ENCODE data around the gene C5. TPM values are rescaled to one million over a fixed set of nuclear protein-coding genes. Genes with fewer than 3 reads are reported as not detected.

C5 gene
- total and polyA plus RNA-seq, 9 of the 15 experiments (the other 6 are each of a cell fraction or from before 2014, with no cell fraction given), result 0.08 to 0.91 (median 0.42) TPM

GRCh38 chr9:121098567-121099198 is 48.6 kb upstream of the C5 start:
- no peak for FAIRE-seq
- WGBS (ENCODE audit: insufficient coverage, low coverage, missing lambda C conversion rate), result 89% methylated on average over 5 of the region's 5 CpGs
- no peaks in the 10 kb centered on the region for H3K27me3 ChIP-seq (ENCODE audit: control insufficient read depth in 2 of 2, insufficient read depth in 2 of 2, low read length in 2 of 2)

More at GRCh38 chr9:121098567-121099198, 48.6 kb upstream of the C5 start:
- no peak overlapping the region for H3K4me3 ChIP-seq
- 0 out of 2 replicates have a peak, but pooled peaks cover 4% of the 10 kb centered on the region for H3K9me3 ChIP-seq (replicated peaks; ENCODE audit: control insufficient read depth, insufficient read depth, low read depth, low read length)
- H3K4me1 ChIP-seq (replicated peaks in 1 of 2; ENCODE audit: control insufficient read depth in 2 of 2, insufficient read depth in 2 of 2, low read length in 2 of 2), result no peaks in the 10 kb centered on the region
- no peaks in the 10 kb centered on the region for H4K20me1 ChIP-seq (replicated peaks; ENCODE audit: control insufficient read depth, insufficient read depth, low read length)
- no peak overlapping the region for H3K27ac ChIP-seq (ENCODE audit: extremely low read depth, low read depth, low read length)
- CTCF ChIA-PET (ENCODE audit: low intra/inter-chr PET ratio), result no interaction called here
- ATAC-seq (no peak), DNase-seq (ENCODE audit: extremely low read depth in 1 of 4, low spot score in 3 of 4) (no peak)
- H3K4me2 ChIP-seq (ENCODE audit: insufficient read depth, low read length), result no peak overlapping the region
- POLR2A ChIA-PET, result no interaction called here
- BruUV-seq (replicated peaks), result no TSS peak
- intact Hi-C loops (cut with micrococcal nuclease) (no loop called here), in situ Hi-C loops (cut with MboI) (no loop called here)
- TF ChIP-seq KDM2B (CRISPR knock-in tag; IDR thresholded peaks at IDR 0.05), result no peak
- TF ChIP-seq BRCA1 (IDR thresholded peaks at IDR 0.05), result no peak
- TF ChIP-seq BRCA1 (CRISPR knock-in tag; IDR thresholded peaks at IDR 0.05), result no peak
- no peak for TF ChIP-seq EWSR1 (IDR thresholded peaks at IDR 0.05; ENCODE audit: borderline replicate concordance, low read depth, partially characterized antibody)
- no peak for TF ChIP-seq TEAD4 (IDR thresholded peaks at IDR 0.05; ENCODE audit: low read length)
- no peak for TF ChIP-seq TEAD4 (CRISPR knock-in tag; IDR thresholded peaks at IDR 0.05; ENCODE audit: borderline replicate concordance)
- TF ChIP-seq SOX6 (IDR thresholded peaks at IDR 0.05), result no peak
- TF ChIP-seq ELF4 (CRISPR knock-in tag; IDR thresholded peaks at IDR 0.05), result no peak
- no peak for TF ChIP-seq FOXM1 (IDR thresholded peaks at IDR 0.05; ENCODE audit: low read depth)
- TF ChIP-seq FOXM1 (CRISPR knock-in tag; IDR thresholded peaks at IDR 0.05; ENCODE audit: low read depth), result no peak
- no peak for TF ChIP-seq BCOR (IDR thresholded peaks at IDR 0.05)
- no peak for TF ChIP-seq ESRRA (IDR thresholded peaks at IDR 0.05; ENCODE audit: borderline replicate concordance, low read depth)
- no peak for TF ChIP-seq NBN (IDR thresholded peaks at IDR 0.05; ENCODE audit: low read depth)
- TF ChIP-seq CCNT2 (IDR thresholded peaks at IDR 0.05; ENCODE audit: borderline replicate concordance, extremely low read depth, insufficient read length, low read depth, low read length), result no peak
- TF ChIP-seq CHD2 (IDR thresholded peaks at IDR 0.05; ENCODE audit: low read depth, low read length), result no peak
- TF ChIP-seq RFX5 (IDR thresholded peaks at IDR 0.05; ENCODE audit: low read depth, low read length), result no peak
- TF ChIP-seq MAZ (CRISPR knock-in tag; conservative IDR thresholded peaks at IDR 0.05 in 1 of 2, IDR thresholded peaks at IDR 0.05 in 1 of 2), result no peak
- TF ChIP-seq PHF8 (IDR thresholded peaks at IDR 0.05; ENCODE audit: borderline replicate concordance, low read length), result no peak
- no peaks in the 10 kb centered on the region for H3K79me2 ChIP-seq (ENCODE audit: control insufficient read depth, insufficient read depth, low read length)
- no peak overlapping the region for H3K9ac ChIP-seq (ENCODE audit: insufficient read depth in 1 of 2, low read depth in 2 of 2, low read length in 2 of 2)
- H3K36me3 ChIP-seq (ENCODE audit: control insufficient read depth, insufficient read depth, low read length), result peaks cover 28% of the 10 kb centered on the region
- H2AFZ ChIP-seq (ENCODE audit: low read depth, low read length), result no peak overlapping the region
- no peaks in the 10 kb centered on the region for H3K9me1 ChIP-seq (ENCODE audit: control insufficient read depth, insufficient read depth, low read length)
